HepG2 (cell line): ENCODE measurements around the gene MTHFD1. TPM values are rescaled to one million over a fixed set of nuclear protein-coding genes. Genes with fewer than 3 reads are reported as not detected.
A peak's percentile ranks its signal among the peaks of the same experiment; 100 is the strongest.

Experiments
- AKNA ChIP-seq: sonication (generic); formaldehyde crosslinking; IDR thresholded peaks from 2 replicates; pipeline ENCODE4 v1.4.0; 2020; ENCODE audit warnings: missing genetic modification reagents, borderline replicate concordance
- ATF1 ChIP-seq: IDR thresholded peaks from 2 replicates; pipeline ENCODE4 v1.6.1; 2016; ENCODE audit warnings: mild to moderate bottlenecking, control low read depth
- ATM ChIP-seq: fragments of 450-650 bp; IDR thresholded peaks from 2 replicates; pipeline ENCODE4 v1.7.1; 2017; ENCODE audit warnings: mild to moderate bottlenecking, borderline replicate concordance
- DNMT3B ChIP-seq: conservative IDR thresholded peaks from 2 replicates; pipeline ENCODE4 v1.6.1; 2016; ENCODE audit warnings: missing biosample characterization, control low read depth
- MTF1 ChIP-seq: sonication (generic); formaldehyde crosslinking; IDR thresholded peaks from 2 replicates; pipeline ENCODE4 v1.5.0; 2020; ENCODE audit warnings: missing genetic modification reagents
- RBM22 ChIP-seq: fragments of 200-400 bp; formaldehyde crosslinking; optimal IDR thresholded peaks from 2 replicates; pipeline ENCODE3; 2017; ENCODE audit warnings: mild to moderate bottlenecking, low read length, moderate library complexity
- SPEN ChIP-seq: sonication (generic); formaldehyde crosslinking; IDR thresholded peaks from 2 replicates; pipeline ENCODE4 v1.5.1; 2020; ENCODE audit warnings: low read depth, mild to moderate bottlenecking, missing genetic modification reagents
- ZFP37 ChIP-seq: sonication (generic); formaldehyde crosslinking; IDR thresholded peaks from 2 replicates; pipeline ENCODE4 v1.4.0; 2020; ENCODE audit warnings: missing genetic modification reagents, borderline replicate concordance
- ZNF124 ChIP-seq: sonication (generic); formaldehyde crosslinking; IDR thresholded peaks from 2 replicates; pipeline ENCODE4 v1.4.0; 2020; ENCODE audit warnings: missing genetic modification reagents
- ZNF318 ChIP-seq: sonication (generic); formaldehyde crosslinking; IDR thresholded peaks from 2 replicates; pipeline ENCODE4 v1.4.0; 2020; ENCODE audit warnings: mild to moderate bottlenecking, missing genetic modification reagents
- ZNF343 ChIP-seq: sonication (generic); formaldehyde crosslinking; IDR thresholded peaks from 2 replicates; pipeline ENCODE4 v1.4.0; 2020; ENCODE audit warnings: mild to moderate bottlenecking, missing genetic modification reagents
- ZNF644 ChIP-seq: IDR thresholded peaks from 2 replicates; pipeline ENCODE4 v1.6.1; 2016; ENCODE audit warnings: low read depth
- ZNF781 ChIP-seq: sonication (generic); formaldehyde crosslinking; IDR thresholded peaks from 2 replicates; pipeline ENCODE4 v1.5.1; 2020; ENCODE audit warnings: borderline replicate concordance, mild to moderate bottlenecking, missing genetic modification reagents; ENCODE audit errors: not compliant biosample characterization
- ZXDC ChIP-seq: sonication (generic); formaldehyde crosslinking; IDR thresholded peaks from 2 replicates; pipeline ENCODE4 v1.5.0; 2020; ENCODE audit warnings: mild to moderate bottlenecking, missing genetic modification reagents
- polyA plus RNA-seq, 8 experiments: library from polyadenylated mRNA; depleted of rRNA in 3 of 8; stranded (reverse) in 7 of 8; unstranded in 1 of 8; fragments of >200 nt; fragmentation: Illumina TruSeq in 4 of 8; extraction: Trizol in 4 of 8; gene quantifications; 2 replicates each; pipeline versions ENCODE4 v1.2.1 to v1.2.3, GENCODE V29; 2011 to 2016; ENCODE audit warnings: low read depth in 4 of 8, missing spikeins in 1 of 8, mixed read lengths in 1 of 8; ENCODE audit not compliant: insufficient read depth in 1 of 8
- total RNA-seq, 5 experiments: library from RNA; depleted of rRNA; stranded (reverse); fragments of >200 nt; fragmentation: Illumina TruSeq; extraction: Trizol; gene quantifications; 2 replicates each; pipeline ENCODE4 v1.2.3, GENCODE V29; 2016; ENCODE audit warnings: low read depth in 1 of 5

Gene MTHFD1
- total and polyA plus RNA-seq, 2 of the 13 experiments (the other 11 are each of a cell fraction or from before 2014, with no cell fraction given): 31.0 to 106 TPM

- TF ChIP-seq ZNF781: no peak
- no peak; the same call in 1 of the 2 replicates for TF ChIP-seq ZNF343
- no peak for TF ChIP-seq ZFP37
- no peak; the same call in 1 of the 2 replicates for TF ChIP-seq AKNA (CRISPR knock-in tag)
- TF ChIP-seq DNMT3B (CRISPR knock-in tag): 0 out of 2 replicates have a peak, but pooled peaks have one; percentile 21
- no peak for TF ChIP-seq MTF1
- TF ChIP-seq RBM22: peak; percentile 43
- no peak; the same call in 1 of the 2 replicates for TF ChIP-seq ZXDC
- no peak for TF ChIP-seq ZNF644 (CRISPR knock-in tag)
- TF ChIP-seq ZNF318: no peak
- peak; percentile 47; the same call in 1 of the 2 replicates for TF ChIP-seq SPEN
- no peak for TF ChIP-seq ATM
- TF ChIP-seq ATF1 (CRISPR knock-in tag): no peak
- TF ChIP-seq ZNF124 (CRISPR knock-in tag): no peak
Measured at GRCh38 chr14:64504310-64504896, 116.2 kb downstream of the MTHFD1 start, which contains the start of gene ZBTB1 (continued).
